ENCODE results near the gene CEP55.

GRCh38 chr10:93462881-93463280 is 33.5 kb upstream of the CEP55 start:
- no peak for TF ChIP-seq POLR2A (IDR thresholded peaks at IDR 0.05)
- no peak for TF ChIP-seq CTCF (IDR thresholded peaks at IDR 0.05)
- peak in 2 of 4 donors; percentile 46 to 55 for TF ChIP-seq POLR2AphosphoS5 (IDR thresholded peaks at IDR 0.05)

All from sigmoid colon (tissue), 4 donors.